Endothelial cell of umbilical vein (primary cell): Measurements from ENCODE around the gene C19orf25.

Experiments used
- CTCF ChIP-seq, 2 donors: IDR thresholded peaks; 1 replicate in 1 of 2; 2 replicates in 1 of 2; pipeline ENCODE4 v1.5.1; 2011; ENCODE audit warnings: low read length in 2 of 2, mild to moderate bottlenecking in 2 of 2, moderate library complexity in 2 of 2, control low read depth in 1 of 2, inconsistent platforms in 1 of 2, low read depth in 1 of 2; ENCODE audit not compliant: insufficient read depth in 1 of 2; ENCODE audit errors: extremely low read depth in 1 of 2
- EZH2 ChIP-seq: IDR thresholded peaks from 2 replicates; pipeline ENCODE4 v1.6.1; 2012; ENCODE audit warnings: borderline replicate concordance, low read depth, mild to moderate bottlenecking, moderate library complexity, low read length, inconsistent platforms; ENCODE audit not compliant: severe bottlenecking
- POLR2AphosphoS5 ChIP-seq: IDR thresholded peaks from 2 replicates; pipeline ENCODE4 v1.6.1; 2012; ENCODE audit warnings: low read depth, mild to moderate bottlenecking, control low read depth, low read length, moderate library complexity; ENCODE audit not compliant: insufficient read depth

GRCh38 chr19:1466018-1466460 lies 13.0 kb downstream of the C19orf25 start:
- TF ChIP-seq CTCF (IDR thresholded peaks at IDR 0.05; ENCODE audit: extremely low read depth in 1 of 2, insufficient read depth in 1 of 2, low read depth in 1 of 2, low read length in 2 of 2) (no peak), POLR2AphosphoS5 (no peak), EZH2 (no peak)
